Rectal smooth muscle tissue (tissue), 1 donor: ENCODE data around the gene NUDT4.
"Not testable (repeated sequence)": the region's sequence is repeated elsewhere in the genome, so short reads cannot be mapped to it uniquely, and the experiment has no call there.

Experiments used
- H3K27ac ChIP-seq: one replicate; pipeline ENCODE4 v1.7.0; 2013; ENCODE audit warnings: low read depth, low read length, inconsistent platforms
- H3K27me3 ChIP-seq: one replicate; pipeline ENCODE4 v1.7.0; 2013; ENCODE audit warnings: low read length; ENCODE audit not compliant: control insufficient read depth, insufficient read depth
- H3K36me3 ChIP-seq: one replicate; pipeline ENCODE4 v1.7.0; 2013; ENCODE audit warnings: low read length; ENCODE audit not compliant: control insufficient read depth, insufficient read depth
- H3K4me1 ChIP-seq: one replicate; pipeline ENCODE4 v1.7.0; 2013; ENCODE audit warnings: low read length; ENCODE audit not compliant: control insufficient read depth, insufficient read depth
- H3K4me3 ChIP-seq: one replicate; pipeline ENCODE4 v1.7.0; 2013; ENCODE audit warnings: low read length
- H3K9ac ChIP-seq: one replicate; pipeline ENCODE4 v1.7.0; 2013; ENCODE audit warnings: low read length

Gene NUDT4

DNA sequence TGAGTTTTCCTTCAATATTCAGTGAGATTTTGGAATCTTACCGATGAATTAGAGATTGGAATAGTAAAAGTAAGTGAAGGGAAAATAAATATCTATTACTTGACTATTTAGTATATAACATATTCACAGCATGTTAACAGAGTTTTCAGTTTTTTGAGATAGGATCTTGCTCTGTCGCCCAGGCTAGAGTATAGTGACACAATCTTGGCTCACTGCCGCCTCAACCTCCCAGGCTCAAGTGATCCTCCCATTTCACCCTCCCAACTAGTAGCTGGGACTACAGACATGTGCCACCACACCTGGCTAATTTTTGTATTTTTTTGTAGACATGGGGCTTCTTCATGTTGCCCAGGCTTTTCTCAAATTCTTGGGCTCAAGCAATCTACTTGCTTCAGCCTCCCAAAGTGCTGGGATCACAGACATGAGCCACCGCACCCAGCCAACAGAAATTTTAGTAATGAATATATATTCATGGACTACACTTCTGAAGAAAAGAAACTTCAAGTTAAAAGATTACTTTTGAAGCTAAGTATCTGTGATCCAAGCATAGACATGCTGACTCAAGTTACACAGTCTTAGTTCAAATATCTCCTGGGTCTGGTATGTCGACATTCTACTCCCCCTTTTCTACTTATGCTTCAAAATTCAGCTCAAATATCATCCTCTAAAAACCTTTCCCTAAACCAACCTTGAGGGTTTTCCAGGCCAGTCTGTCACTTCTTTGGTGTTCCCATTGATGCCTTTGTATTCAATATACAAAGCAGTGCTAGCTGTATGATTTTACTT, 50.2 kb downstream of the NUDT4 start:
- Histone ChIP-seq H3K27ac (no peak overlapping the region), H3K9ac (no peak overlapping the region), H3K4me1 (peaks cover 25% of the 10 kb centered on the region), H3K27me3 (no peaks in the 10 kb centered on the region), H3K4me3 (no peak overlapping the region), H3K36me3 (no peaks in the 10 kb centered on the region)

DNA sequence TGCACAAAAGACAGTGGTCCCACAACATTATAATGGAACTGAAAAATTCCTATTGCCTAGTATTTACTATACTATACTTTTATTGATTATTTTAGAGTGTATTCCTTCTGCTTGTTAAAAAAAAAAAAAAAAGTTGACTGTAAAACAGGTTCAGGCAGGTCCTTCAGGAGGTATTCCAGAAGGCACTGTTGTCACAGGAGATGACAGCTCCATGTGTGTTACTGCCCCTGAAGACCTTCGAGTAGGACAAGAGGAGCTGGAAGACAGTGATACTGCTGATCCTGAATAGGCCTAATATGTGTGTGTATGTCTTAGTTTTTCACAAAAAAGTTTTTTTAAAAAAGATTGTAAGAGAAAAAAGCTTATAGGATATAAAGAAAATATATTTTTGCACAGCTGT, 51.7 kb downstream of the NUDT4 start:
- no peaks in the 10 kb centered on the region for H3K27me3 ChIP-seq
- H3K27ac ChIP-seq = no peak overlapping the region
- no peak overlapping the region for H3K9ac ChIP-seq
- no peaks in the 10 kb centered on the region for H3K36me3 ChIP-seq
- H3K4me1 ChIP-seq = peaks cover 20% of the 10 kb centered on the region
- no peak overlapping the region for H3K4me3 ChIP-seq

DNA sequence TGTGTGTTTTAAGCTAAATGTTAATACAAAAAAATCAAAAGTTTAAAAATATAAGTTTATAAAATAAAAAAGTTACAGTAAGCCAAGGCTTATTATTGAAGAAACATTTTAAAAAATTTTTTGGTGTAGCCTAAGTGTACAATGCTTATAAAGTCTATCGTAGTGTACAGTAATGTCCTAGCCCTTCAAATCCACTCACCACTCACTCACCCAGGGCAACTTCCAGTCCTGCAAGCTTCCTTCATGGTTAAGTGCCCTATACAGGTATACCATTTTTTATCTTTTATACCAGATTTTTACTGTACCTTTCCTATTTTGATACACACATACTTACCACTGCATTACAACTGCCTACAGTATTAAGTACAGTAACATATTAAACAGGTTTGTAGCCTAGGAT, 52.1 kb downstream of the NUDT4 start:
- H3K9ac ChIP-seq = no peak overlapping the region
- H3K4me3 ChIP-seq = no peak overlapping the region
- H3K36me3 ChIP-seq = no peaks in the 10 kb centered on the region
- H3K27ac ChIP-seq = no peak overlapping the region
- no peaks in the 10 kb centered on the region for H3K27me3 ChIP-seq
- peaks cover 19% of the 10 kb centered on the region for H3K4me1 ChIP-seq

DNA sequence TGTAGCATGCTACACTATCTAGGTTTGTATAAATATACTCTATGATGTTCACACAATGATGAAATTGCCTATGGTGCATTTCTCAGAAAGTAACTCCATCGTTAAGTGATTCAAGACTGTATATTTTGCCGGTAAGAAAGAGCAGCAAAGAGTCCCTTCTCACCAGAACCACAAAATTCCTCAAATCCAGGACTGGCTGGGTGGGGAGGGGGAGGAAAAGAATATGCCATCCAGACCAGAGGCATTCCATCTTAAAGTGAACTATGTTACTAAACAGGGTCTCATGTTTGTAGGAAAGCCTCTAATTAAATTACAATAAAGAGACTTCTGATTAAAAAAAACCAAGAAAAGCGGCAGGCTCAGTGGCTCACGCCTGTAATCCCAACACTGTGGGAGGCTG, 52.6 kb downstream of the NUDT4 start:
- Histone ChIP-seq H3K4me3 (no peak overlapping the region), H3K9ac (no peak overlapping the region), H3K4me1 (peaks cover 15% of the 10 kb centered on the region), H3K27me3 (no peaks in the 10 kb centered on the region), H3K36me3 (no peaks in the 10 kb centered on the region), H3K27ac (no peak overlapping the region)

DNA sequence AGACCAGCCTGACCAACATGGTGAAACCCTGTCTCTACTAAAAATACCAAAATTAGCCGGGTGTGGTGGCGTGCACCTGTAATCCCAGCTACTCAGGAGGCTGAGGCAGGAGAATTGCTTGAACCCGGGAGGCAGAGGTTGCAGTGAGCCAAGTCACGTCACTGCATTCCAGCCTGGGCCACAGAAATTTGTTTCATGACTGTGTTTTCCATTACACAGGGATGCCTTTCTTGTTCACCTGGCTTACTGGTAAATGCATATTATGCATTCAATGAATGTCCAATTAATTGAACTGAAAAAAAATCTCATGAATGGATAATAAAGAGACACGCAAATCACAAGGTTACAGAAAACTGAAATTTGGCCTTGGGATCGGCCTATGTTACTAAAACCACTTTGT, 54.3 kb downstream of the NUDT4 start:
- not testable (repeated sequence) for H3K27ac ChIP-seq, H3K4me1 ChIP-seq, H3K4me3 ChIP-seq, H3K36me3 ChIP-seq, H3K9ac ChIP-seq, H3K27me3 ChIP-seq

DNA sequence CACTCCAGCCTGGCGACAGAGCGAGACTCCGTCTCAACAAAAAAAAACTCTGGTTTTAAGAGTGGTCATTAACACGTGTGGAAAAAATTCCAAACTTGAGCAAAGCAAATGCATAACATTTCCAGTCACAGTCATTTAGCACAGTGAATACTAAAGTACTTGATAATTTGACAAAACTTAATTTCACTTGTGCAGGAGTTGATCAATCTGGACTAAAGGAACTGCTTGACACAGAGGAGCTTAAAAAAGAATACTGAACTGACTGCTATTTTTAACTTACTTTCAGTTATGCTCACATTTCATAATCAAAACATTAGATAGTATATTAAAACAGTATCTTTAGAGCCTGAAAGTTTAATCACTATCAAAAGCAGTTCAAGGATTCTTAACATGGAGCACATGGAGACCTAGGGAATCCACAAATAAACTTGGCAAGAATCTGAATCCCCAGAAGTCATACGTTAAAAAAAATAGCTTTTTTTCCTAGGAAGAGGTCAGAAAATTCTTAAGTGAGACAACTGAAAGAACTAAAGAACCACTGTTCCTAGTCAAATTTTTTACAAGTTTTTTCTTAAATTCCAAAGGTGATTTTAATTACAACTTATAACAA, 56.6 kb downstream of the NUDT4 start:
- Histone ChIP-seq H3K27ac (no peak overlapping the region), H3K36me3 (no peaks in the 10 kb centered on the region), H3K4me1 (no peaks in the 10 kb centered on the region), H3K27me3 (no peaks in the 10 kb centered on the region), H3K9ac (no peak overlapping the region), H3K4me3 (no peak overlapping the region)

DNA sequence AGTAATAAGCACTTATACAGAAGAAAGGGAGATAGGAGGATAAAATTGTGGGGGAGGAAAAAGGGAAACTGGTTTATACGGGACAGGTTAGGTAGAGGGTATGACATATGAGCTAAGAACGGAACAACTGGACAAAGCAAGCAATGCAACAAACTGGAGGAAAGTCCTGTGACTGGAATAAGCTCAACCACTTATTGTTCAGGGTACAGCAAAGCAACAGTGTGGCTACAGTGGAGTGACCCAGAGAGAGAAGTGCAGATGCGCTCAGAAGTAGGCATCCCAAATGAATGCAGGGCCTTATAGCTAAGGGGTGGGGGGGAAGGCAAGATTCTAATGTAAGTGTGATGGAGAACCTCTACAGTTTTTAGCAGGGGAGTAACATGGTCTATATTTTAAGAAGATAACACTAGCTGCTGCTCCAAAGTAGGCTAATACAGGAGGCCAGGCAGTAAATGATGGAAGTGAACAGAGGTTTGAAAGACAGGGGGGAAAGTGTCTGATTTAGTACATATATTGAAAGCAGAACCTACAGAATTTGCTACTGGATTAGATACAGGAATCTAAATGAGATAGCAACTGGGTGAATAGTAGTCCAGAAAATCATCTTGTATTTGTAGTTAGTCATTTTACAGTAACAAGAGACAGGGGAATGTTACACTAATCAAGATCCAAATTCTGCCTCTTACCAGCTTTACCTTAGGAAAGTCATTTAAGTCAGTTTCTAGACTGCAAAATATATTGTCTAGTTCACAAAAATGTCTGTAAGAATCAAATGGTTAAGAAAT, 60.7 kb downstream of the NUDT4 start:
- Histone ChIP-seq H3K27me3 (no peaks in the 10 kb centered on the region), H3K36me3 (no peaks in the 10 kb centered on the region), H3K9ac (no peak overlapping the region), H3K4me1 (peaks cover 14% of the 10 kb centered on the region), H3K4me3 (no peak overlapping the region), H3K27ac (no peak overlapping the region)

DNA sequence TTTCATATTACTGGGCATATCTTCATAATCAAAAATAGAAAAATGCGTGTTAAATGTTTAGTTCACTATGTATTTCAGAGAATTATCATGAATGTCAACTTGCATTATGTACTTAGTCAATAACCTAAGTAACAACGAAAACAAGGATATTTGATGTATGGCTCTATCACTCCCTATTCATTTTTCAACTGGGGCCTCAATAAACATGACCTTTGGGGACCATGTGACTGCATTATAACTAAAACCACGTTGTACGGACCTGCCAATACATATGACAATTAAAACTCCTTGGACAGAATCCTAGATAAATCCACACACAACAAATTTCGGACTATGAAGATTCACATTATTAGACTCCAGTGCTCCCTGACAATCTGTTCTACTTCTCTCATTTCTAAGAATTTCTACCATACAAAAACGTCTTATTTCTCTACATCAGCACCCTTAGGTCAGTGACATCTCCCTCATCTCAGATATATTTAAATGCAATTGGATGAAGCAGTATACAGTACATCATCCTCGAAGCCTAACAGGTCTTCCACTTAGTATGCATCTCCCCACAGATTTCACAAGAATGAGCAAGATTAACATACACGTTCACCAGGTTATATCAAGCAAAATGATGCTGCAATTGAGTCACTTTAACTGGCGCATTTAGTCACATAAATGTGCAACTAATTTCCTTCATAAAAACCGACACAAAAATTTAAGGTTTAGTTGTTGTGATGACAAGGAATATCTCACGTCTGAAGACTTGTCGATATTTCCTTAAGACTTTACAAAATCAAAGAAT, 62.5 kb downstream of the NUDT4 start:
- Histone ChIP-seq H3K4me3 (peak overlapping the region; percentile 83), H3K4me1 (peaks cover 14% of the 10 kb centered on the region), H3K36me3 (no peaks in the 10 kb centered on the region), H3K27me3 (no peaks in the 10 kb centered on the region), H3K27ac (no peak overlapping the region), H3K9ac (peak overlapping the region; percentile 82)

DNA sequence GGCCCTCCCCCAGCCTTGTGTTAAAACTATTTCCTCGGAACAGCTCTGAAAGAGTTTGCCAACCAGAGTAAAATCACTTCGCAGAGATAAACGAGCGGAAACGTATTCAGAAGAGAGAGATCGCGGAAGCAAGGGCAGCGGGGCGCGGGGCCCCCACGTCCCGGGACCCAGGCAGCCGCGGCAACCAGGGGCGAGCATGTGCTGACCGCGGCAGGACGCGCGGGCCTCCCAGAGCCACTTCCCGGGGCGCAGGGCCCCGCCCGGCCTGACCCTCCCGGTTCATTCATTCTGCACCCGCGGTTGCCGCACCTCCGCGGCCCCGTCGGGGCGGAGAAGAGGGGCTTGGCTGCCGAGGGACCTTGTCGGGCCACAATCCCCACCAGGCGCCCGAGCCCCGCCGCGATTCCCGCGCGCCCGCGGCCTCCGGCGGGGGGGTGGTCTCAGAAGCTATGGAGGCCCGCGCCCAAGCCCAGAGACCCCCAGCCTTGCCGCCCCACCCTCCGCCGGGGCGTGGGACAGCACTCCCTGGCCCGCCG, 63.4 kb downstream of the NUDT4 start:
- Histone ChIP-seq H3K4me1 (peaks cover 14% of the 10 kb centered on the region), H3K9ac (peak overlapping the region; percentile 82), H3K27ac (peak overlapping the region; percentile 92), H3K27me3 (no peaks in the 10 kb centered on the region), H3K36me3 (no peaks in the 10 kb centered on the region), H3K4me3 (peak overlapping the region; percentile 83)

DNA sequence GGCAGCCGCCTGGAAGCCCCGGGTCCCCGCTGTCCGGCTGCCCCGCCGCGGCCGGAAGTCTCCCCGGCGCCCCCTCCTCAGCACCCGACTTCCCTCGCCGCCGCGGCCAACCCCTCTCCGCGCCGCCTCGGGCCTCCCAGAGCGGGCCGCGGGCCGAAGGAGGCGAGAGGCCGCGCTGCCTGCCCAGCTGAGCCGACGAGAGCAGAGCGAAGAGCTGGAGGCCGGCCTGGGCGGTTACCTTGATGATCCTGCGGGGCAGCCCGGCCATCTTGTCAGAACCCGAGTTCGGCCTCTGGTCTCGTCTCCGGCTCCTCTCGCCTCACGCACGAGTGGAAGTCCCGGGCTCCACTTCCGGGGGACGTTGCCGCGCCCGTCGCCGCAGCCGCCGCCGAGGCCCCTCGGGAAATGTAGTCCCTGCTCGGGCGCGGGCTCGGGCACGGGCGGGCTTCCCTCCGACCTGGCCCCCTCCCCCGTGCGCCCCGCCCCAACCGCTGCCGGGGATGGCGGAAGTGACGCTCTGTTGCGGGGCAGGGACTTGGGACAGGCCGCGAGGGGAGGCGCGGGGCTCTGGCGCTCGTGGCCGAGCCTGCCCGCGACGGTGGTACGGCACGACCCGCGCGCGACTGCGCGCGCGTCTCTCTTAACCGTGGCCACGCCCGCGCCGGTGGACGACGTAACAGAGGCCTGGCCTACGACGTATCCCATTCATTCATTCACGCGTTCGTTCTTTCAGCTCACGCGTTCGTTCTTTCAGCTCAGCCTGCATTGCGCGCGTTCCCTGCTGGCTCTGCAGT, 64.1 kb downstream of the NUDT4 start, which contains the start of gene UBE2N:
TSS of gene UBE2N (minus strand) at position 331 of the 794 bp plus-strand sequence. CDS start at position 268, 63 bp downstream.
- Histone ChIP-seq H3K4me1 (peaks cover 14% of the 10 kb centered on the region), H3K36me3 (no peaks in the 10 kb centered on the region)

More for the DNA sequence above, 64.1 kb downstream of the NUDT4 start, which contains the start of gene UBE2N:
- H3K27ac ChIP-seq = peak within 1 kb of the TSS; percentile 92
- H3K27me3 ChIP-seq = no peaks in the 10 kb centered on the region
- H3K4me3 ChIP-seq = peak within 1 kb of the TSS; percentile 83
- H3K9ac ChIP-seq = peak within 1 kb of the TSS; percentile 82
